HG03457 (cell line): ENCODE measurements around the gene LCA5L.
"Not testable (repeated sequence)": the region's sequence is repeated elsewhere in the genome, so short reads cannot be mapped to it uniquely, and the experiment has no call there.

Experiments used
- ATAC-seq: cut with Tn5 transposase; IDR thresholded peaks from one replicate; pipeline ENCODE4 v1.9.1; 2021; ENCODE audit warnings: moderate number of reproducible peaks; ENCODE audit not compliant: unreplicated experiment

Gene LCA5L

GRCh38 chr21:39452207-39452969 is 6.8 kb upstream of the LCA5L start:
- ATAC-seq: no peak

DNA sequence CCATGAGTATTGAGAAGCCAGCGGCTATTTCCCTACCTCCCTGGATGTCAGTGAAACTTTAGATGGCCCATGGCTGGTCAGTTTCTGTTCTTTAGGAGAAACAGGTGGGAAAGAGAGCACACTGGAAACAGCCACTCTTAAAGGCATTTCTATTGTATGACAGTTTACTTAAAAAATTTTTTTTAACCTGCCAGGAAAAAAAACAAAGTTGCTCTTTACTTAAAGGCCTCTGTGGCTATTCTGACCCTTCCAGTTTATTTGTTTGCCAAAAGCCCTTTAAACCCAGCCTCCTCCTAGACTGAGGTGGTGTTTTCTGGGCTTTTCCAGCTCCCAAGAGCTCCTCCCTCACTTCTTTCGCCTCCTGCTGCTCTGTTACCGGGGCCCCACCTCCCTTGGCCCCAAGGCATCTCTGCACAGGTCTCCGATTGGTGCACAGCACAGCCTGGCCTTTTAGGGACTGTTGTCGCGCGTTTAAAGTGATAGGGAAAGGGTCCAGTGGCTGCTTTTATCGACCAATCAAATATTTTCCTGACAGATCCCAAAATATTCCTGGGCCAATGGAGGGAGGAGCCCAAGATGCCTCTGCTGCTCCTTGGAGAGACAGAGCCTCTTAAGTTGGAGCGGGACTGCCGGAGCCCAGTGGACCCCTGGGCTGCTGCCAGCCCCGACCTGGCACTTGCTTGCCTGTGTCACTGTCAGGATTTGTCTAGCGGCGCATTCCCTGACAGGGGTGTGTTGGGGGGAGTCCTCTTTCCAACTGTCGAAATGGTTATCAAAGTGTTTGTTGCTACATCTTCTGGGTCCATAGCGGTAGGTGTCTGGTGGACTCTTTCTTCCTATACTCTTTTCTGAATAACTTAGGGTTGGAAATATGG is 6.0 kb upstream of the LCA5L start, which contains the start of gene SH3BGR:
Gene SH3BGR (plus strand): TSS at position 639 of the 875 bp plus-strand sequence. CDS start 127 bp downstream, at position 766.
- ATAC-seq: no peak

DNA sequence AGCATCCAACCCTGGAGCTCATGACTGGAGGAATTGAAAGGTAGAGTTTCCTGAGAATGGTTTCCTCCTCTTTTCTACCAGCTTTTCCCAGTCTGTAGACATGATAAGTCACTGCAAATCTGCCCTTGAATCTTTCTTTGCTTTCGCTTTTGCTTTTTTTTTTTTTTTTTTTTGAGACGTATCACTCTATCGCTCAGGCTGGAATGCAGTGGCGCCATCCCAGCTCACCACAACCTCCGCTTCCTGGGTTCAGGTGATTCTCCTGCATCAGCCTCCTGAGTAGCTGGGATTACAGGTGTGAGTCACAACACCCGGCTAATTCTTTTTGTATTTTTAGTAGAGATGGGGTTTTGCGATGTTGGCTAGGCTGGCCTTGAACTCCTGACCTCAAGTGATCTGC is 1.7 kb upstream of the LCA5L start:
- ATAC-seq: no peak

DNA sequence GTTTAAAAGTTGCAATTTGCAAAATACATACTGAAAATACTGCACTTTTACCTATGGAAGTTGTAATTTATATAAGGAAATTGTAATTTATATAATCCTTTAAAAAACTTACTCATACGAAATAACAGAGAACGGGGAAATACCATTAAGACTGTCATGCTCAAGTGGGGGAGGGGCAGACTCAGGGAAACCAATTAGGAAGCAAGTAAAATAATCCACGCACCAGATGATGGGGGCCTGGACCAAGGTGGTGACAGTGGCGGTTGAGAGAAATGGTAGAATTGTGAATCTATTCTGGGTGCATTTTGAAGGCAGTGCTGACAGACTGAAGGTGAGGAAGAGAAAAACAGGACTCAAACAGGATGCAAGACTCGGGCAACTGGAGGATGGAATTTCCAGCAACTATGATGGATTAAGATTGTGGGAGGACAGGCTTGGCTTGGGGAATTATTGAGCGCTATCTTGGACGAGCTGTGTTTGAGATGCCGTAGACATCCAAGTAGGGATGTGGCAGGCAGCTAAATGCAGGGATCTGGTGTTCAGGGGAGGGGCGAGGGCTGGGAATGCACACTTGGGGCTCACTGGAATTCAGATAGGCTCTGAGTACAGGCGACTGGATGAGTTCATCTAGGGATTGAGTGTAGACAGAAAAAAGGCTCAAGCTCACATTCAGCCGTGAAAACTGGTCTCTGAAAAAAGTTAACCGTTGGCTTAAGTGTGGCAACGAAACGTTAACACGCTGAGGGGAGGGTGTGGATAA is 977 bp downstream of the LCA5L start:
- no peak for ATAC-seq

DNA sequence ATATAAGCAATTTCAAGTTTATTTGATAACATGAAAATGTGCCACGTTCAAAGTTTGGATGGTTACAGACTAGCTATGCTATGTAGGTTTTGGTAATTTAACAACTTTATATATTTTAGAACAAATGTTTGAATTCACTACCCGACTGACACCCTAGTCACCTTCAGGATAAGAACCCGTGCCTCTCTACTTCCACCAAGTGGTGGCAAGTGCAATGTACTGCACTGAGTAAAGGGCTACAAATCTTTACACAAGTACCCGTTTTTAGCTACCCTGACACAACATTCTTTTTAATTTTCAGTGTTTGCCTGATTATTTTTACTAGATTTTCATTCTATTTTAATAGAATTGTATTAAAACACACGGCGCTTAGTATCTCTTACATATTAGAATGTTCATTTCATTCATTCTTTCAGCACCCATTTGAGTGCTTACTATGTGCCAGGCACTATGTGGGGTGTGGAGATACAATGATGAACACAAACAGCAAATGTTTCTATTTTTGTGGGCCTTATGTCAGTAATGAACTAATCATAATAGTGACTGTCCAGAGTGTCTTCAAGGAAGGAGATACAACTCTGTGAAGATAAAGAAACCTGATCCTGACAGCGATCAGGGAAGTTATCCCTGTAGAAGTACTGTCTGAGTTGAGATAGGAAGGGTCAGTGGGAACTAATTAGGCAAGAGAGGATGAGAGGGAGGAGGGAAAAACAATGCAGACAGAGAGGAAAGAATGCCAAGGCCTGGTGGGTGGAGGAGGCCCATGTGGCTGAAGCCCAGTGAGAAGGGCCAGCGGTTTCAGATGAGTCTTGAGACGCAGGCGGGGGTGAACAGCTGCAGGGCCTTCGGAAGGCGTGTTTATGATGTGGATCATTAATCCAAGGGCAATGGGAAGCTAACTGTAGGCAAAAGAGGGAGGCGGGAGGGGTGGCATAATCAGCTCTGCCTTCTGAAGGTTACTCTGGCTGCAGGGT is 3.8 kb downstream of the LCA5L start:
- ATAC-seq: no peak

GRCh38 chr21:39439232-39439631 is 6.3 kb downstream of the LCA5L start:
- no peak for ATAC-seq

- ATAC-seq: no peak
Observed at GRCh38 chr21:39434950-39435349, 10.6 kb downstream of the LCA5L start.

GRCh38 chr21:39430954-39431353 is 14.6 kb downstream of the LCA5L start:
- ATAC-seq: no peak

GRCh38 chr21:39430457-39430856 is 15.1 kb downstream of the LCA5L start:
- no peak for ATAC-seq

DNA sequence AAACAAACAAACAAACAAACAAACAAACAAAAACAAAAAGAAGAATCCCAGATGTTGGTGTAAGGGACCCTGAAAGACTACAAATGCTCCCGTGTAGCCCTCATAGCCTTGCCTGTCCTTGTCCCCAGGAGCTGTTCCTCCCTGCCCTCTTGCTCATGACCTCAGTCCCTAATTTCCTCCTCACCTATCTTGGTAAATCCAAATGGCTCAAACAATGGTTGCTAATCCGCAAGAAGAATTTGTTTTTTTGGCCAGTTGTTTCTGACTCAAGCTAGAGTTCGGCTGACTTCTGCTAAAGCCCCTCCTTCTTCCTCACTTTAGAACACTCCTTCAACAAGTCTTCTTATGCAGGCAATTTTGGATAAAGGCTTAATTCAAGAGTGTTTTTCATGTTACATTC is 15.6 kb downstream of the LCA5L start:
- ATAC-seq: no peak

DNA sequence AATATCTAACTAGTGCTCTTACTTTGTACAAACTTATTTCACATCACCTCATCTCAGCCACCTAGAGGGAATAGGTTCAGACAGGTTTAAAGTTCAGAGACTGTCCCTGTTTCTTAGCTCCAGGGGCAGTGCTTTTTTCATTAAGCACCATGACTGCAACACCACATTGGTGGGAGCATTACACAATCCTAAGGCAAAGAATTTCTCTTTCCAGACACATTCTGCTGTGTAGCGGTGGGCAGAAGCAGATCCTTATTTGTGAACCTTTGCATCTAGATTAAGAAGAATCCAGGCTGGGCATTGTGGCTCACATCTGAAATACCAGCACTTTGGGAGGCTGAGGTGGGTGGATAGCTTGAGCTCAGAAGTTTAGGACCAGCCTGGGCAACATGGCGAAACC is 16.1 kb downstream of the LCA5L start:
- ATAC-seq: no peak

DNA sequence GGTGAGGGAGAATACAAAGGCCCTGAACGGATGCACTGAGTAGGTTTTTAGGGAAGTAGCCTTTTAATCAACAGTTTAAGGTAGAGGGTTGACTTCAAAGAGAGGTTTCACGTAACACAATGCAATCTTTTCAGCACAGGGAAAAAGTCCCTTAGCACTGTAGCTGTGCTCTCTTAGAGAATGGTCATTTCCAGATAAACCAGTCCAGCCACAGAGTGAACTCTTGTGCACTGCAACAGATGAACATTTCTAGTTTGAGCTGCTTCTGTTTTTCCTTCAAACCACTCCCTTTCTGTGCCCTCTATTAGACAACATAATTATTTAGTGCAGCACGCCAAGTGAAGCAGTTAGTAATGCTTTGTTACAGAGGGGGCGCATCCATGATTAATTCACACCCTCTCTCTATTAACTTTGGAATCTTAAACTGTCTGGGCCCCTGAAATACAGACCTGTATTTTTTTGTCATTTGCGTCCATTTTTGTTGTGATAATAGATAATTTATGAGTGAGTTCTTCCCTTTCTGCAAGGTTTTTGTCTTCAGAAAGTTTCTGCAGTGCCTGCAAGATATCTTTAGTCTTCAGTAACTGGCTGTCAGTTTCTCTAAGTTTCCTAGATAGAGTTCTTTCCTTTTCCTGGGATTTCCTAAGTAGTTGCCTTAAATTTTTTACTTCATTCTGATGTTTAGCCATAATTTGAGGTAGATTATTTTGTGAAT is 22.9 kb downstream of the LCA5L start:
- no peak for ATAC-seq

DNA sequence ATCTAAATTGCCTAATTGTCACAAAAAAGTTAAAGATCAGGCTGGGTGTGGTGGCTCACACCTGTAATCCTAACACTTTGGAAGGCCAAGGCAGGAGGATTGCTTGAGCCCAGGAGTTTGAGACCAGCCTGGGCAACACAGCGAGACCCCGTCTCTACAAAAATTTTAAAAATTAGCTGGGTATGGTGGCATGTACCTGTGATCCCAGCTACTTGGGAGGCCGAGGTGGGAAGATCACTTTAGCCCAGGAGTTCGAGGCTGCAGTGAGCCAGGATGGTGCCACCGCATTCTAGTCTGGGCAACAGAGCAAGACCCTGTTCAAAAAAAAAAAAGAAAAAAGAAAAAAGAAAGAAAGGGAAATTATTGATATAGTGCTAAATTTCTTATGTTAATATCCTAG is 26.4 kb downstream of the LCA5L start:
- ATAC-seq: not testable (repeated sequence)

DNA sequence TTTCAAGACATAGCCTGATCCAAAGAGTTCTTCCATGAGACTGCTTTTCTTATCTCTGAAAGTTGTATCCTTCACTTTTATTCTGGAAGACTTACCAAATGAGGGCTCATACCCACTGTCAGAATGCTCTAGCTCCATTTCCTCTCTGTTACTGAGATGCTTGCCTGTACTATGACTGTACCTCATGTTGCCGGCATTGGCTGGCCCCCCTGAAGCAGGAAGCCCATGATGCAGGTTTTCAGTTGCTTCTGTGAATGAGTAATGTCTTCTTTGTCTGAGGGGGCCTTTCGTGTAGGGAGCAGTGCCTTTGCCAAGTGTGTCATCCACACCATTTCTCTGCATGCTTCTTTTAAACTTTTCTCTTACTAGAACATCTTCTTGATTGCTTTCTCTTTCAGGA is 39.5 kb downstream of the LCA5L start:
- ATAC-seq: no peak

DNA sequence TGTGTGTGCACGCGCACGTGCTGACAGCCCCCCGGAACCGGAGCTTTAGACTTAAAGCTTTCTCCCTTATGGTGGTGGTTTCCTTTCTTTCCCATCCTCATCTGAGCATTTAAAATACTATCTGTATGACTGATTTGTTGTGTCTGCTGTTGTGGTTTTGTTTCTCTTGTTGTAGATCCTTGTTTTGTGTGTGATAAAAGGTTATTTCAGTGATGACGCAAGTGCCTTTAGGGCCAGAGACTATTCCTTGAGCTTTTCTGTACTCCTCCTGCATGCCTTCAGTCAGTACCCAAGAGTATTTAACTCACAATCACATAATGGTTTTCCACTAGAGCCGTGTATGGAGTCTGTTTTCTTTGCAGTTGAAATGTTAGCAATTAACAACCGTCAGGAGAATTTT is 45.4 kb downstream of the LCA5L start:
- no peak for ATAC-seq

DNA sequence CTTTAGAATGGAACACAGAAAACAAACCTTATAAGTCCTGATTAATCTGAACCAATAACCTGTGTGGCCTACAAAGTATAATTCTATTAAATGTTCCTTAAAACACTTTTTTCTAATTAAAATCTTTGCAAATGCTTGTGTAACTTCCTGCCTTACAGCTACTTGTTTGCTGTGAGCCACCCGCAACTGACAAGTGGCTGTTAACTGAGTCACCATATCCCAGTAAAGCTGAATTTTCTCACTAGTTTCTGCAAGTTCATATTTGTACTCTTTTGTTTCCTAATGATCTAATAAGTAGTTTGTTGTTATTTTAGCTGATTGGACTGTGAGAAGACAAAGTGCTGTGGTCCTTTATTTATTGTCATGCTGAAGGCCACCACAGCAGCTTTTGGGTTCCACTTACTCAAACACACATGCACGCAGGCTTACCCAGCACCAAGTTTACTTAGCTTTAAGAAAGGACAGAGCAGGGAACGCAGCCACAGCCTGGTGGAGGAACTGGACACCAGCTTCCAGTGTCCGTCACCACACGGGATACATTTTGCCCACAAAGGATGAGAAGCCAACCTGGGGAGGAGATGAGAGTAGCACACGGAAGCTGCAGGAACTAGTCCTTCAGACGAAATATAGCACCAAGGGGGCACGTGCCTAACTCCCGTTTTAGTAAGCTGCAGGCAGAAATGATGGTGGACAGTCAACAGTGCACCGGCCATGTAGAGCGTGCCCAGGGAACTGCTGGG is 47.8 kb downstream of the LCA5L start:
- ATAC-seq: no peak

GRCh38 chr21:39392981-39393380 is 52.6 kb downstream of the LCA5L start:
- no peak for ATAC-seq

GRCh38 chr21:39390212-39390765 is 55.3 kb downstream of the LCA5L start:
- no peak for ATAC-seq

DNA sequence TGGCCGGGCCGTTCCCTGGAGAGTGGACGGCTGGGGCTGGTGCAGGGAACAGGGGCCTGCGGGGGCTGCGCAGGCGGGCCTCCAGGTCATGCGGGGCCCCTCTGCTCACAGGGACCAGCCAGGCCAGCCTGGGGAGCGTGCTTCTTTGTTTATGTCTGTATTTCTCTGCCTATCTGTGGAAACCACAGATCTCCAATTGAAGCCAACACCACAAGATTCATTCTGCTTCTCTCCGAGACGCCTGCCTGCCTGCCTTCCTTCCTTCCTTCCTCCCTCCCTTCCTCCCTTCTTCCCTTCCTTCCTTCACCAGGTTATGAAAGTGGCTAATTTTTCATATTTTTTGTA is 56.8 kb downstream of the LCA5L start:
- peak; percentile 2 for ATAC-seq
